ENCODE results near the gene SLC24A3.

Gene SLC24A3

DNA sequence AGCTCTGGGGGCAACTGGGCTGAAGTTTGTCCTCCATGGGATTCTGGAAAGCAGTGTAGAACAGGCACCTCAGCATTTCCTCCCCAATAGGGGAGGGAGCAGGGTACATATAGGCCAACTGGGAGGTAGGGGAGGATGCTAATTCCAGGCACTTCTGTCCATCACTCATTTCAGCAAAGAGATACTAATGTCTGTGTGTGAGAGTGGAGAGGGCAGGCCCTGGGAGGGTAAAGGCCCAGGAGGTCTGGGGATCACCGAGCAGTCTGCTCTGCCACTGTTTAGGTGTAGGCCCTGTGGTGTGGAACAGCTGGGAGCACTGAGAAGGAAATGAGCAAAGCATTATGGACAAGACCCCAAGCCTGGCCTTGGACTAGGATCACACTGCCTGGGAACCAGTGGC is 158.7 kb downstream of the SLC24A3 start:
- Mint-ChIP-seq H3K27me3 (ENCODE audit: low read depth) (no peaks in the 10 kb centered on the region), H3K27ac (no peak overlapping the region), H3K4me3 (no peak overlapping the region), H3K4me1 (ENCODE audit: low read depth) (no peaks in the 10 kb centered on the region), H3K36me3 (ENCODE audit: low read depth) (no peaks in the 10 kb centered on the region), H3K9me3 (no peaks in the 10 kb centered on the region)
- DNase-seq (ENCODE audit: low spot score) = no peak

DNA sequence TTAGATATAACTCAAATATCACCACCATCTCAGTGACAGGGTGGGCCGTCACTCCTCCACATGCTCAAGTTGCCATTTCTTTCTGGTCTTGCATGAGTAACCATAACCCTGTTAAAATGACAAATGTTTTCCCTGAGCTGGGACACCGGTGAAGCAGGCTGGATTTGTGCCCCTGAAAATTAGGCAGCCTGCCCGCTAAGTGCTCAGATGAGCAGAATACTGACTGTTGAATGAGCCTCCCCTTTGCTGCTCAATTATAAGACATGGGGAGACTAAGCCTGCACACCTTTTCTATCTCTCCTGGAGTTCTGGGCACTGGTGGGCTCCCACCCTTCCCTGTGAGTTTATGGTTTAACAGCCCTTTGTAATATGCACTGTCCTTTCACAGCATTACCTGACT is 161.8 kb downstream of the SLC24A3 start:
- H3K27me3 Mint-ChIP-seq (ENCODE audit: low read depth) = no peaks in the 10 kb centered on the region
- no peak overlapping the region for H3K27ac Mint-ChIP-seq
- no peak for DNase-seq (ENCODE audit: low spot score)
- H3K4me1 Mint-ChIP-seq (ENCODE audit: low read depth) = no peaks in the 10 kb centered on the region
- no peaks in the 10 kb centered on the region for H3K36me3 Mint-ChIP-seq (ENCODE audit: low read depth)
- H3K4me3 Mint-ChIP-seq = no peak overlapping the region
- no peaks in the 10 kb centered on the region for H3K9me3 Mint-ChIP-seq

DNA sequence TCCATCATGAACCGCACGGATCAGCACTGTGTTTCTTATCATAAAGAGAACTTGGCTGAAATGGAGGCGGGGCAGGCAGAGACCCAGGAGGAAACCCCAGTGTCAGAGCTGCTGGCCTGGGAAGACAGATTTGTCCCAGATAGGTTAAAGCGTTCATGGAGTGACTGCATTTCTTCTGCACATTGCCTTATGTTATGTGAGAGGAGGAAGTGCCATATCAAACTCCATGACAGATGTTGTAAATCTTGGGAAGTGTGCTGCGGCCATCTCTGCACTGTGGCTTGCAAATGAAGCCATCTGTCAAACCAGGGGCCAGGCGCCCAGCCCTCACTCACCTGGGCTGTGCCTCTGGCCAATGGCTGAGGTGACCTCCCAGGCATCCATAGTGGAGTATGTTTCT is 163.0 kb downstream of the SLC24A3 start:
- no peaks in the 10 kb centered on the region for H3K4me1 Mint-ChIP-seq (ENCODE audit: low read depth)
- no peak overlapping the region for H3K27ac Mint-ChIP-seq
- no peaks in the 10 kb centered on the region for H3K36me3 Mint-ChIP-seq (ENCODE audit: low read depth)
- H3K9me3 Mint-ChIP-seq = no peaks in the 10 kb centered on the region
- no peaks in the 10 kb centered on the region for H3K27me3 Mint-ChIP-seq (ENCODE audit: low read depth)
- no peak overlapping the region for H3K4me3 Mint-ChIP-seq
- no peak for DNase-seq (ENCODE audit: low spot score)

DNA sequence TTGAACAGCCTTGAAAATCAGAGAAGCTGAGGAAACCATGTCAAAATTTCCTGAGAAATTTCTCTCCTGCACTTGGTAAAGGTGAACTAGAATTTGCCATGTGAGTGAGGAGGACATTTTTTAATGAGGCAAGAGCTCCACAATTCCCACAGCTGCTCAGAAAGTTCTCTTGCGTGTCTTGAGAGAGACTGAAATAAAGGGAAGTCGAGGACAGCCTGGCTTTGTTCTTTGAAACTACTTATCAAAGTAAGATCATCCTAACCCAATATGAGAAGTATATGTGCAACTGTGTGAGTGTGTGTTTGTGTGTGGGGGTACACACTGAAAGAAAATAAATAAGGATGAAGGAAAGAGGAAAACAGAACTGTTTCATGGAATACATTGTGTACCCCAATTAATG is 163.4 kb downstream of the SLC24A3 start:
- no peaks in the 10 kb centered on the region for H3K9me3 Mint-ChIP-seq

DNA sequence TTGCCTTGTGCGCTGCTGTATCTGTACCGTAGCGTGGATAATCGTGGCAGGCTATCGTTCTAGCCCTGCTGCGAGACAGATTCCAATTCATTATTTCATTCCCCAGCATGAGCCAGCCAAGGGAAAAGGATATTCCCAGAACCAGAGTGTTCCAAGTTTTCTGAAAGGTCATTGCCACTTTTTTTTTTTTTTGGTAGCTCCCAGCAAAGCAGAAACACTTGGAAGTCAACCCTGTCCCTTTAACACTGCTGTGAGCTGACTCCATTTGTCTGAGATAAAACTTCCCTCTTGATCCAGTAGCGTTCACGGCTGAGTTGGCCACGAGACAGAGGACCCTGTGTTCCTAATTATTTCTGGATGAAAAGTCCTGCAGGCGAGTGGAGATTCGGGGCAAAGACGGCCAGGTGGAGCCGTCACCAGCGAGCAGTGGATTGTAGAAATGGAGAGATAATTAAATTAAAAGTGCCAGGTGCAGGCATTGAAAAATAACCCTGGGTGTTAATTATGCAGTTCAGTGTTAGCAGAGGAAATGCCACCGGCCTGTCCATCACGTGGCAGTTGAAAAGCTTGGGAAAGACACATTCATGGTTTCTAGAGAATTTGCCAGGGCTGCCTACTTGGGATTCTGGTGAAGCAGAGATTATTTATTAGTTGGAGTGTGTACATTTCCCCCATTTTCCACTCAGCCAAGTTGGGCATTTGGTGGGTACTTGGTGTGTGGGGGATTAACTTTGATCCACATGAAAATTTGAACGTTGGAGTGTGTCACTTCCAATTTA is 164.2 kb downstream of the SLC24A3 start:
- no peak for DNase-seq (ENCODE audit: low spot score)
- no peaks in the 10 kb centered on the region for H3K36me3 Mint-ChIP-seq (ENCODE audit: low read depth)
- no peak overlapping the region for H3K4me3 Mint-ChIP-seq
- no peaks in the 10 kb centered on the region for H3K9me3 Mint-ChIP-seq
- H3K27me3 Mint-ChIP-seq (ENCODE audit: low read depth) = no peaks in the 10 kb centered on the region
- no peak overlapping the region for H3K27ac Mint-ChIP-seq
- no peaks in the 10 kb centered on the region for H3K4me1 Mint-ChIP-seq (ENCODE audit: low read depth)

More for the DNA sequence above, 163.4 kb downstream of the SLC24A3 start:
- Mint-ChIP-seq H3K4me3 (no peak overlapping the region), H3K27me3 (ENCODE audit: low read depth) (no peaks in the 10 kb centered on the region), H3K36me3 (ENCODE audit: low read depth) (no peaks in the 10 kb centered on the region), H3K4me1 (ENCODE audit: low read depth) (no peaks in the 10 kb centered on the region), H3K27ac (no peak overlapping the region)
- no peak for DNase-seq (ENCODE audit: low spot score)

DNA sequence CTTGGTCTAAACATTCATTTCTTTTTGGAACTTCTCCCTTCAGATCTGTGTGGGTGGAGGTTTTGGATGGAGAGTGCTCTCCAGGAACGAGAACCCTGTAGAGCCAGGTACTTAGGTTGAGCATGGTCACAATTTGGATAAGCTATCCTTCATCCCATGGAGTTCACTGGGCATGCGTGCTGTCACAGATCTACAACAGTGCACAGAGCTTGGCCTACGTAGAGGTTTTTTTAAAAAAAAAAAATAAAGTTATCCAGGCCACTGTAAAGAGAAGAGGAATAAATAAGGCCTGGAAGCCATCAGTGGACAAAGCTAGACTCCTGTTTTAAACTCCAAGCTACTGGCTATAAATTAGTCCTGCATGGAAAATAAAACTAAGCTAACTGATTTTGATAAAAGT is 165.6 kb downstream of the SLC24A3 start:
- H3K27me3 Mint-ChIP-seq (ENCODE audit: low read depth) = no peaks in the 10 kb centered on the region
- H3K4me3 Mint-ChIP-seq = no peak overlapping the region
- no peak overlapping the region for H3K27ac Mint-ChIP-seq
- DNase-seq (ENCODE audit: low spot score) = no peak
- no peaks in the 10 kb centered on the region for H3K9me3 Mint-ChIP-seq
- no peaks in the 10 kb centered on the region for H3K4me1 Mint-ChIP-seq (ENCODE audit: low read depth)
- no peaks in the 10 kb centered on the region for H3K36me3 Mint-ChIP-seq (ENCODE audit: low read depth)

DNA sequence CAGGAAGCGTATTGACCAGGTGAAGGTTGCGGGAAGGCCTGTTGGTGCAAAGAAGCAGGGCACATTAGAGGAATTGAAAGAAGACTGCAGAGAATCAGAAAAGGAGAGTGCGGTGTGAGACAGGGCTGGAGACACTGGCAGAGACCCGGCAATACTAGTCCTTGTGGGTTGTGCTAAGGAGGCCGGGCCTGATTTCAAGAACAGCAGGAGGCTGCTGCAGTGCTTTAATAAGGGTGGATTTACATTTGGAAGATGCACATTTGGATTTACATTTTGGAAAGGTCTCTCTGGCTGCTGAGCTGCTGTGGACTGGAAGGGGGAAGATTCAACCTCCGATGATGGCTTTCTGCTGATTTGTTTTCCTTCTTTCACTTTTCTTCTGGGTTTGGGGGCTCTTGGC is 167.8 kb downstream of the SLC24A3 start:
- DNase-seq (ENCODE audit: low spot score) = no peak
- H3K36me3 Mint-ChIP-seq (ENCODE audit: low read depth) = no peaks in the 10 kb centered on the region
- H3K9me3 Mint-ChIP-seq = no peaks in the 10 kb centered on the region
- no peak overlapping the region for H3K27ac Mint-ChIP-seq
- H3K4me1 Mint-ChIP-seq (ENCODE audit: low read depth) = no peaks in the 10 kb centered on the region
- H3K4me3 Mint-ChIP-seq = no peak overlapping the region
- no peaks in the 10 kb centered on the region for H3K27me3 Mint-ChIP-seq (ENCODE audit: low read depth)

DNA sequence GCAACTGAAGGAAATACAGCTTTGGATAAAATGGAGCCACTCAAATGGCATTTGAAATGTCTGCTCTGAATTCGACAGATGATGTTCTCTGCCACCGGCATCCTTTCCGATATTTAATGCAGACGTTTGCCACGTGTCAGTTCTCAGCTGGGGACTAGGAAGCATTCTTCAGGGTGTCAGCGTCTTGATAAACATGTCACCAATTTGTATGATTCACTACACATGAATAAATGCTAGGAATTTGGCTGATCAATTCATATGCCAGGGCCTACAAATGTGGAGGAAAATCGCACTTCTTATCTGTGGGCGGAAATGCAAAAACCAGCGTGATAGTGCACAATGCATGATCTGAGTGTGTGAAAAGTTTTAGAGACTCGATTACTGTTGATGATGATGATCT is 169.5 kb downstream of the SLC24A3 start:
- H3K36me3 Mint-ChIP-seq (ENCODE audit: low read depth) = no peaks in the 10 kb centered on the region
- no peaks in the 10 kb centered on the region for H3K27me3 Mint-ChIP-seq (ENCODE audit: low read depth)
- no peak for DNase-seq (ENCODE audit: low spot score)
- H3K4me3 Mint-ChIP-seq = no peak overlapping the region
- no peak overlapping the region for H3K27ac Mint-ChIP-seq
- H3K9me3 Mint-ChIP-seq = no peaks in the 10 kb centered on the region
- no peaks in the 10 kb centered on the region for H3K4me1 Mint-ChIP-seq (ENCODE audit: low read depth)

DNA sequence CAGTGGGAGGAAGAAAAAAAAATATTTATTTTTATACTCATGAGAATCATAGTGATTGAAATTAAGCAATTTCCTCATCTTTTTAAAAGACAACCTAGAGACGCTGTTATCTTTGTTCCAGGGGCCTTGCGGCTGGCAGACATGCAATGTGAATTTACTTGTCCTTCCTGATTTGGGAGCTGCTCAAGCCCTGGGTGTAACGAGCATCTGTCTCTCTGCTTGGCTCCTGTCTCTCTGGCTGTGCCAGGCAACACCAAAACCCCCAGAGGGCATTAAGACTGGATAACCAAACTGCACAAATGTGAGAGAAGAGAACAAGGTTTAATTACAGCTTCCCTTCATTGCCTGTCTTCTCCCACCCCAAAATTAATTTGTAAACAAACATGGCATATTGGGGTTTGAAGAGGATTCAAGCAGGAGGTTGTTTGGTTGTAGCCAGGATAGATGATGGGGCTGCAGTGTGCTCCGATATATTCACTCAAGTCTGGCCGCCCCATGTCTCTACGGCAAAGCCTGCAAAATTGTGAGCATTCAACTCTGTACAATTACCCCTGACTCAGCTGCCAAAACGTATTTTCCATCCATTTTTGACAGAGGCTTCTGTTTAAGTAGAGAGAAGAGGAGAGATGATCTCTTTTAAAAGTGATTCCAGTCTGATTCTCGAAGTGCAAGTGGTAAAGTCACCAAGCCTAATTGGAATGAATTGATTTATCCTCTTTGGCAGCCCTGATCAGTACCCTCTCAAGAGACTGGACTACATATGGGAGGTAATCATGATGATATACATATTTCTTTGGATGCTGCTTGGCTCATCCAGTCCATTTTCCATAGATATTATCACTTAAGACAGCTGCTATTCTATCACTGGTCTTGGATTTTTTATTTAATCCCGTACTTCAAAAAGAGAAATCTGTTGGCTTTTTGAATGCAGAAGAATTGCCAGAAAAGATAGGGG is 170.2 kb downstream of the SLC24A3 start:
- no peaks in the 10 kb centered on the region for H3K9me3 Mint-ChIP-seq
- no peaks in the 10 kb centered on the region for H3K36me3 Mint-ChIP-seq (ENCODE audit: low read depth)

DNA sequence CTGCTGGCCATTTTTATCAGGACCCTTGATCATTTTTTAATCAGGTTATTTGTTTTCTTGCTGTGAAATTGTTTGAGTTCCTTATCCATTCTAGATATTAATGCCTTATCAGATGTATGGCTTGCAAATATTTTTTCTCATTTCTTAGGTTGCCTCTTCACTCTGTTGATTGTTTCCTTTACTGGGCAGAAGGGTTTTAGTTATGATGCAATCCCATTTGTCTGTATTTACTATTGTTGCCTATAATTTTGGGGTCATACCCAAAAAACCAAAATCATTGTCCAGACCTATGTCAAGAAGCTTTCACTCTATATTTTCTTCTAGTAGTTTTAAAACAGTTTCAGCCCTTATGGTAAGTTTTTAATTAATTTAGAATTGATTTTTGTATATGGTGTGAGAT is 172.5 kb downstream of the SLC24A3 start:
- no peaks in the 10 kb centered on the region for H3K4me1 Mint-ChIP-seq (ENCODE audit: low read depth)
- H3K27me3 Mint-ChIP-seq (ENCODE audit: low read depth) = no peaks in the 10 kb centered on the region
- no peak overlapping the region for H3K4me3 Mint-ChIP-seq
- no peaks in the 10 kb centered on the region for H3K36me3 Mint-ChIP-seq (ENCODE audit: low read depth)
- DNase-seq (ENCODE audit: low spot score) = no peak
- peaks cover 6% of the 10 kb centered on the region for H3K9me3 Mint-ChIP-seq
- H3K27ac Mint-ChIP-seq = no peak overlapping the region

More for the DNA sequence above, 170.2 kb downstream of the SLC24A3 start:
- H3K4me1 Mint-ChIP-seq (ENCODE audit: low read depth) = no peaks in the 10 kb centered on the region
- no peak overlapping the region for H3K4me3 Mint-ChIP-seq
- no peak overlapping the region for H3K27ac Mint-ChIP-seq
- DNase-seq (ENCODE audit: low spot score) = no peak
- no peaks in the 10 kb centered on the region for H3K27me3 Mint-ChIP-seq (ENCODE audit: low read depth)

DNA sequence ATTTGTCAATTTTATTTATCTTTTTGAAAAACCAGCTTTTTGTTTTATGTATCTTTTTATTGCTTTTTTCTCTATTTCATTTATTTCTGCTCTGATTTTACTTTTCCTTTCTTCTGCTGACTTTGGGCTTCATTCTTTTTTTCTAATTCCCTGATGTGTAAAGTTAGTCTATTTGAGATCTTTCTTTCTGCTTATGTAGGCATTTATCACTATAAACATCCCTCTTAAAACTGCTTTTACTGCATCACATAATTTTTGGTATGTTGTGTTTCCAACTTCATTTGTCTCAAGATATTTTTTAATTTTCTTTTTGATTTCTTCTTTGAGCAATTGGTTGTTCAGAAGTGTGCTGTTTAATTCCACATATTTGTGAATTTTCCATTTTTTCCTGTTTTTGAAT is 174.8 kb downstream of the SLC24A3 start:
- H3K4me3 Mint-ChIP-seq = no peak overlapping the region
- no peak for DNase-seq (ENCODE audit: low spot score)
- peaks cover 7% of the 10 kb centered on the region for H3K9me3 Mint-ChIP-seq
- no peaks in the 10 kb centered on the region for H3K36me3 Mint-ChIP-seq (ENCODE audit: low read depth)
- no peak overlapping the region for H3K27ac Mint-ChIP-seq
- H3K27me3 Mint-ChIP-seq (ENCODE audit: low read depth) = no peaks in the 10 kb centered on the region
- H3K4me1 Mint-ChIP-seq (ENCODE audit: low read depth) = no peaks in the 10 kb centered on the region

DNA sequence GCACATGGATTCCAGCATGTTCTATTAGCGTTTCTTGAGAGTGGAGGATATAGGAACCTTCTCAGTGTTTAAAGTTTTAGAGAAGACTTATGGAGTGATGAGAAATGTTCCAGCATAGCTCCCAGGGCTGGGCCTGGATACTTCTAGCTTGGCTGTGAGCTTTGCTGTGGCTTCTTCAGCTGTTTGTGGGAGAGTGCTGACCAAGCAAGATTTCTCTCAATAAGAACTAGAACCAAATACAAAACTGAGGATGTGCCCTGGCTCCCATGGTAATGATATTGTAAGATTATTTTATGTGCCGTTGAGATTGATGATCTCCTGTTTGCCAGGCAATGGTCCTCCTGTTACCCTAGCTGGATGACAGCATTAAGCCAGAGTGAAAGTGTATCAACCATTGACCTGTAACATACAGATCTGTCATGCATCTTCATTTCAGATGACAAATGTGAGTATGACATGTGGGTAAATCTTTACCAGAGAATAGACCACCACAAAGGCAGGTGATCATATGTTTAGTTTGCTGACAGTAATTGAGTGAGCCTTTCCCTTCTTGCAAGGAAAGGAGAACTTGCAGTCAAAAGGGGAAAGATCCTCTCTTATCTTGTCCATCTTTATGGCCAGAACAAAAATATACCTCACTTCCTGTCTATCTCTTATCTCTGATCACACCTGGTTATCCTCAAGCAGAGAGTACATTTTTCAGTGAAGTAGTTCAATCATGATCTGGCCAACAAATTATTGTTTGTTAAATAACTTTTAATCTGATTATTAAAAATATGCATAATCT is 180.1 kb downstream of the SLC24A3 start:
- Mint-ChIP-seq H3K36me3 (ENCODE audit: low read depth) (no peaks in the 10 kb centered on the region), H3K27ac (no peak overlapping the region), H3K4me1 (ENCODE audit: low read depth) (no peaks in the 10 kb centered on the region), H3K4me3 (no peak overlapping the region), H3K9me3 (peaks cover 20% of the 10 kb centered on the region), H3K27me3 (ENCODE audit: low read depth) (no peaks in the 10 kb centered on the region)
- DNase-seq (ENCODE audit: low spot score) = no peak

DNA sequence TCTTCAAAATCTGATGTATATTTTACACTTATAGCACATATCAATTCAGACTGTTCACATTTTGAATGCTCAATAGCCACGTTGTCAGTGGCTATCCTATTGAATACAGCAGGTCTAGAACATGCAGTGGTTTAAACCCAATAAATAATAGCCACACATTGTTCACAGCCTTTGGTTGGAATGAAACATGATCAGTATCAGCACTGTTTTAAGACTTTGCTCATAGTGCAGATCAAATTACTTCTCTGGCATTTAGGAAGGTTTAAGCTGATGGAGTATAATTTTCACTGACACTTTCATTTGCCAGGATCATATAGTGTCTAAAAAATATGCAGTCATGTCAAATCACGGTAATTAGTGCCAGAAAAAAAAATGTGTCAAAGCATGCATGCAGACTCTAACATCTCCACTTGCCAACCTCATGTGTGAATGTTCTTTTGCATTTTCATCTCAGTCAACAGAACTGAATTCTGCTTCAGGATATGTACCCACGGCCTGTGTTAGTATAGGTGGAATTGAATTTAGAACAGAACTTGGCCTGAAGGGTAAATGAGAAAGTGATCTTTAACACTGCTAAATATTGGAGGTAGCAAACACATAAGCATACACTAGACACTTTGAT is 184.1 kb downstream of the SLC24A3 start:
- DNase-seq (ENCODE audit: low spot score) = no peak
- Mint-ChIP-seq H3K4me1 (ENCODE audit: low read depth) (no peaks in the 10 kb centered on the region), H3K27ac (no peak overlapping the region), H3K9me3 (peaks cover 41% of the 10 kb centered on the region), H3K36me3 (ENCODE audit: low read depth) (no peaks in the 10 kb centered on the region), H3K4me3 (no peak overlapping the region), H3K27me3 (ENCODE audit: low read depth) (no peaks in the 10 kb centered on the region)
